GM19238 (cell line): Measurements from ENCODE around the gene PSMC3IP.

ENCODE experiments used
- DNase-seq: peaks from one replicate; pipeline ENCODE4 v3.0.0; 2011; ENCODE audit warnings: low spot score; ENCODE audit not compliant: insufficient read length

Gene PSMC3IP

GRCh38 chr17:42585353-42585752 is 7.8 kb upstream of the PSMC3IP start:
- no peak for DNase-seq

GRCh38 chr17:42584880-42585279 is 7.4 kb upstream of the PSMC3IP start:
- no peak for DNase-seq

GRCh38 chr17:42581744-42582270 is 4.3 kb upstream of the PSMC3IP start:
- DNase-seq = no peak

GRCh38 chr17:42579794-42580551 is 2.4 kb upstream of the PSMC3IP start:
- DNase-seq = no peak

GRCh38 chr17:42578282-42578869 is 847 bp upstream of the PSMC3IP start:
- peak; percentile 77 for DNase-seq

- no peak for DNase-seq
These were observed 393 bp downstream of the PSMC3IP start for GRCh38 chr17:42577140-42577531.

GRCh38 chr17:42574463-42574862 is 3.1 kb downstream of the PSMC3IP start:
- DNase-seq = no peak

- DNase-seq = no peak
These were observed 4.4 kb downstream of the PSMC3IP start for GRCh38 chr17:42573095-42573494.

- no peak for DNase-seq
These were observed 5.9 kb downstream of the PSMC3IP start for GRCh38 chr17:42571435-42572225.

- no peak for DNase-seq
These were observed 9.0 kb downstream of the PSMC3IP start for GRCh38 chr17:42568341-42569111.

- peak; percentile 99 for DNase-seq
These were observed 10.5 kb downstream of the PSMC3IP start, which contains the start of gene MLX for GRCh38 chr17:42566883-42567573. MLX (plus strand) TSS chr17:42567100; CDS start chr17:42567125, 25 bp downstream.

GRCh38 chr17:42566215-42566882 is 11.2 kb downstream of the PSMC3IP start:
- no peak for DNase-seq

- no peak for DNase-seq
These were observed 11.9 kb downstream of the PSMC3IP start for GRCh38 chr17:42565523-42566214.

- DNase-seq = no peak
These were observed 12.6 kb downstream of the PSMC3IP start for GRCh38 chr17:42564815-42565522.

- no peak for DNase-seq
These were observed 13.6 kb downstream of the PSMC3IP start for GRCh38 chr17:42563950-42564349.

- no peak for DNase-seq
These were observed 14.0 kb downstream of the PSMC3IP start for GRCh38 chr17:42563543-42563942.

GRCh38 chr17:42563143-42563509 is 14.4 kb downstream of the PSMC3IP start:
- DNase-seq = no peak

- peak; percentile 36 for DNase-seq
These were observed 15.0 kb downstream of the PSMC3IP start for GRCh38 chr17:42562388-42563142.
